K562 (cell line): ENCODE measurements around the gene PRR7. TPM values are rescaled to one million over a fixed set of nuclear protein-coding genes. Genes with fewer than 3 reads are reported as not detected.

Experiments used
- CBFB ChIP-seq: sonication (generic); formaldehyde crosslinking; IDR thresholded peaks from 2 replicates; pipeline ENCODE4 v1.4.0; 2020; ENCODE audit warnings: mild to moderate bottlenecking, missing genetic modification reagents
- HDAC1 ChIP-seq, 2 experiments: fragments of 450-650 bp; IDR thresholded peaks; 2 replicates each; pipeline ENCODE4 v1.6.1; 2016 to 2017; ENCODE audit warnings: inconsistent platforms in 1 of 2, mild to moderate bottlenecking in 1 of 2, moderate library complexity in 1 of 2
- MAFF ChIP-seq: IDR thresholded peaks from 2 replicates; pipeline ENCODE4 v1.6.1; 2012; ENCODE audit warnings: low read length, improper control_type of control experiment
- MAFG ChIP-seq: fragments of 450-650 bp; conservative IDR thresholded peaks from 2 replicates; pipeline ENCODE4 v1.6.1; 2016; ENCODE audit warnings: missing genetic modification characterization, missing compliant biosample characterization
- MECOM ChIP-seq: fragments of 250-450 bp; sonication (Bioruptor Pico); IDR thresholded peaks from 2 replicates; pipeline ENCODE4 v1.8.0; 2022; ENCODE audit warnings: inconsistent platforms
- MYC ChIP-seq, 2 experiments: fragments of 250-450 bp in 1 of 2; sonication (Bioruptor Pico) in 1 of 2; IDR thresholded peaks; 2 replicates each; pipeline versions ENCODE4 v1.5.1 to v1.6.1; 2012 to 2021; ENCODE audit warnings: low read depth in 2 of 2, borderline replicate concordance in 1 of 2, improper control_type of control experiment in 1 of 2, low read length in 1 of 2, mild to moderate bottlenecking in 1 of 2, moderate library complexity in 1 of 2
- NR1H2 ChIP-seq: sonication (generic); formaldehyde crosslinking; IDR thresholded peaks from 2 replicates; pipeline ENCODE4 v1.4.0; 2020; ENCODE audit warnings: mild to moderate bottlenecking, missing genetic modification reagents
- POLR2A ChIP-seq: fragments of 450-650 bp; conservative IDR thresholded peaks from 2 replicates; pipeline ENCODE4 v1.6.1; 2016
- POLR2G ChIP-seq: fragments of 200-400 bp; formaldehyde crosslinking; IDR thresholded peaks from 2 replicates; pipeline ENCODE4 v1.6.1; 2017; ENCODE audit warnings: low read depth, mild to moderate bottlenecking, antibody characterized with exemption, low read length, moderate library complexity
- RBFOX2 ChIP-seq: fragments of 200-400 bp; formaldehyde crosslinking; IDR thresholded peaks from 2 replicates; pipeline ENCODE4 v1.6.1; 2017; ENCODE audit warnings: low read depth, mild to moderate bottlenecking, low read length, moderate library complexity
- SP2 ChIP-seq: IDR thresholded peaks from 2 replicates; pipeline ENCODE4 v1.6.1; 2011; ENCODE audit warnings: mild to moderate bottlenecking, low read depth, low read length, moderate library complexity; ENCODE audit not compliant: poor library complexity, severe bottlenecking; ENCODE audit errors: extremely low read depth
- TEAD4 ChIP-seq, 2 experiments: sonication (generic) in 1 of 2; formaldehyde crosslinking in 1 of 2; IDR thresholded peaks; 2 replicates each; pipeline versions ENCODE4 v1.6.1 to v1.8.0; 2012 to 2022; ENCODE audit warnings: borderline replicate concordance in 1 of 2, inconsistent platforms in 1 of 2, low read length in 1 of 2, mild to moderate bottlenecking in 1 of 2, missing genetic modification reagents in 1 of 2
- TRIM28 ChIP-seq: fragments of 450-650 bp; IDR thresholded peaks from 2 replicates; pipeline ENCODE4 v1.6.1; 2017
- ZBTB7A ChIP-seq: IDR thresholded peaks from 2 replicates; pipeline ENCODE4 v1.6.1; 2011; ENCODE audit warnings: low read depth, mild to moderate bottlenecking, low read length, moderate library complexity, borderline replicate concordance; ENCODE audit not compliant: control insufficient read depth
- ZC3H4 ChIP-seq: sonication (generic); formaldehyde crosslinking; IDR thresholded peaks from 2 replicates; pipeline ENCODE4 v1.9.0; 2021; ENCODE audit warnings: missing genetic modification reagents, borderline replicate concordance
- ZNF561 ChIP-seq: fragments of 450-650 bp; formaldehyde crosslinking; conservative IDR thresholded peaks from 2 replicates; pipeline ENCODE4 v1.4.0; 2020; ENCODE audit warnings: mild to moderate bottlenecking, moderate library complexity
- polyA plus RNA-seq, 8 experiments: library from polyadenylated mRNA; depleted of rRNA in 4 of 8; stranded (reverse) in 5 of 8; unstranded in 3 of 8; fragments of >200 nt; fragmentation: Nextera tagmentation in 2 of 8; fragmentation: Illumina TruSeq in 1 of 8; extraction: Ambion mirVana in 2 of 8; extraction: Trizol in 1 of 8; gene quantifications; 2 replicates each; pipeline versions ENCODE4 v1.2.1 to v1.2.3, GENCODE V29; 2011 to 2014; ENCODE audit warnings: inconsistent platforms in 1 of 8, missing spikeins in 1 of 8
- total RNA-seq, 7 experiments: library from RNA; depleted of rRNA in 6 of 7; stranded (reverse); fragments of >200 nt in 6 of 7; fragmentation: Illumina TruSeq in 2 of 7; extraction: Trizol in 2 of 7; gene quantifications; 2 replicates each; pipeline versions ENCODE4 v1.2.1 to v1.2.3, GENCODE V29; 2011 to 2021; ENCODE audit warnings: low replicate concordance in 1 of 7
- TF ChIP-seq, protein P1 (sequence below), 3 experiments: fragments of 200-800 bp in 1 of 3; sonication (Bioruptor generic) in 1 of 3; sonication (generic) in 1 of 3; formaldehyde crosslinking in 1 of 3; IDR thresholded peaks; 2 replicates each; pipeline versions ENCODE4 v1.6.1 to v1.8.0; 2016 to 2022; ENCODE audit warnings: mild to moderate bottlenecking in 2 of 3, missing compliant biosample characterization in 2 of 3, missing genetic modification characterization in 2 of 3, missing genetic modification reagents in 1 of 3
- TF ChIP-seq, protein P2 (sequence below): fragments of 450-650 bp; IDR thresholded peaks from 2 replicates; pipeline ENCODE4 v1.6.1; 2016
- TF ChIP-seq, protein P3 (sequence below): sonication (generic); formaldehyde crosslinking; IDR thresholded peaks from 2 replicates; pipeline ENCODE4 v1.8.1; 2023; ENCODE audit warnings: mild to moderate bottlenecking, missing genetic modification reagents, moderate library complexity
- TF ChIP-seq, protein P4 (sequence below): IDR thresholded peaks from 2 replicates; pipeline ENCODE4 v1.6.1; 2011; ENCODE audit warnings: borderline replicate concordance, low read depth, mild to moderate bottlenecking, moderate library complexity, low read length; ENCODE audit not compliant: insufficient read depth, poor library complexity, severe bottlenecking

The PRR7 gene
- total and polyA plus RNA-seq, 9 of the 15 experiments (the other 6 are each of a cell fraction or from before 2014, with no cell fraction given): 0.80 to 11.3 (median 10.4) TPM; not detected in 4

DNA sequence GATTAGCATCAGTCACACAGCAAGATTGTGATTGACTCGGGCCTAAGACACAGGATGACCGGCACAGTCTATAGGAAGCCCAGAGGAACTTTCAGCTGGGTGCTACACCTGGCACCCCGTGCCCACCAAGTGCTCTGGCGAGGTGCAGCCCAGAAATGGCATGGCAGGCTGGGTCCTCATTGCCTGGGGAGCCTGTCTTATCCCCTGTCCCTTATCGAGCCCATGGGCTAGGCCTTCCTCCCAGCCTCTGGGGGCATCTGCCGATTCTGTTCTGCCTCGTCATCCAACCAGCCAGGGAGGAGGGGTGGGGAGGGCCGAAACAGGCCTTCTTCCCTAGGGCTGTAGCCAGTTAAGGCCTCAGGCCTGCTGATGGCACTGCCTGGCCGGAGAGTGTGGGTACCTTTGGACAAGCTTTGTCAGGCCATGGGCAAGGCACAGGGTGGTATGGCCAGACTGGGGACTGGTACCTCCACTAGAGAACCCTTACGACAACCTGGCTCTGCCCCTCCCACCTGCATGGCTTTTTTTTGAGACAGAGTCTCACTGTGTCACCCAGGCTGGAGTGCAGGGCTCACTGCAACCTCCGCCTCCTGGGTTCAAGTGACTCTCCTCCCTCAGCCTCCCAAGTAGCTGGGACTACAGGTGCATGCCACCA is 18.6 kb upstream of the PRR7 start (continued):
- TF ChIP-seq ZNF561 (CRISPR knock-in tag) (no peak), ZC3H4 (peak; percentile 79; the same call in 1 of the 2 replicates), TEAD4 (IDR thresholded peaks at IDR 0.05; ENCODE audit: low read length) (peak; percentile 4; the same call in 1 of the 2 replicates), TEAD4 (CRISPR knock-in tag; IDR thresholded peaks at IDR 0.05; ENCODE audit: borderline replicate concordance) (no peak), RBFOX2 (peak; percentile 63), HDAC1 (IDR thresholded peaks at IDR 0.05) (peak in 1 of 2 experiments; percentile 67; a peak in 2 of 4 replicates), CBFB (CRISPR knock-in tag) (0 out of 2 replicates have a peak, but pooled peaks have one; percentile 45), POLR2A (peak; percentile 31; the same call in 1 of the 2 replicates), SP2 (peak; percentile 17), POLR2G (peak; percentile 65), MAFG (tag) (peak; percentile 90), MYC (IDR thresholded peaks at IDR 0.05; ENCODE audit: low read depth, low read length) (peak; percentile 56), MYC (CRISPR knock-in tag; IDR thresholded peaks at IDR 0.05; ENCODE audit: borderline replicate concordance, low read depth) (no peak), ZBTB7A (peak; percentile 56; the same call in 1 of the 2 replicates), MECOM (CRISPR knock-in tag) (no peak), TRIM28 (no peak), NR1H2 (CRISPR knock-in tag) (0 out of 2 replicates have a peak, but pooled peaks have one; percentile 72), MAFF (peak; percentile 72)
- TF ChIP-seq, protein P1, sequence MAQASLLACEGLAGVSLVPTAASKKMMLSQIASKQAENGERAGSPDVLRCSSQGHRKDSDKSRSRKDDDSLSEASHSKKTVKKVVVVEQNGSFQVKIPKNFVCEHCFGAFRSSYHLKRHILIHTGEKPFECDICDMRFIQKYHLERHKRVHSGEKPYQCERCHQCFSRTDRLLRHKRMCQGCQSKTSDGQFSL (CRISPR knock-in tag; IDR thresholded peaks at IDR 0.05): 0 out of 2 replicates have a peak, but pooled peaks have one; percentile 37
- TF ChIP-seq, protein P1 (tag; IDR thresholded peaks at IDR 0.05): no peak
- TF ChIP-seq, protein P2, sequence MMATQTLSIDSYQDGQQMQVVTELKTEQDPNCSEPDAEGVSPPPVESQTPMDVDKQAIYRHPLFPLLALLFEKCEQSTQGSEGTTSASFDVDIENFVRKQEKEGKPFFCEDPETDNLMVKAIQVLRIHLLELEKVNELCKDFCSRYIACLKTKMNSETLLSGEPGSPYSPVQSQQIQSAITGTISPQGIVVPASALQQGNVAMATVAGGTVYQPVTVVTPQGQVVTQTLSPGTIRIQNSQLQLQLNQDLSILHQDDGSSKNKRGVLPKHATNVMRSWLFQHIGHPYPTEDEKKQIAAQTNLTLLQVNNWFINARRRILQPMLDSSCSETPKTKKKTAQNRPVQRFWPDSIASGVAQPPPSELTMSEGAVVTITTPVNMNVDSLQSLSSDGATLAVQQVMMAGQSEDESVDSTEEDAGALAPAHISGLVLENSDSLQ: peak; percentile 55; the same call in 1 of the 2 replicates
- TF ChIP-seq, protein P3, sequence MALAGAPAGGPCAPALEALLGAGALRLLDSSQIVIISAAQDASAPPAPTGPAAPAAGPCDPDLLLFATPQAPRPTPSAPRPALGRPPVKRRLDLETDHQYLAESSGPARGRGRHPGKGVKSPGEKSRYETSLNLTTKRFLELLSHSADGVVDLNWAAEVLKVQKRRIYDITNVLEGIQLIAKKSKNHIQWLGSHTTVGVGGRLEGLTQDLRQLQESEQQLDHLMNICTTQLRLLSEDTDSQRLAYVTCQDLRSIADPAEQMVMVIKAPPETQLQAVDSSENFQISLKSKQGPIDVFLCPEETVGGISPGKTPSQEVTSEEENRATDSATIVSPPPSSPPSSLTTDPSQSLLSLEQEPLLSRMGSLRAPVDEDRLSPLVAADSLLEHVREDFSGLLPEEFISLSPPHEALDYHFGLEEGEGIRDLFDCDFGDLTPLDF (CRISPR knock-in tag): no peak
- TF ChIP-seq, protein P4, sequence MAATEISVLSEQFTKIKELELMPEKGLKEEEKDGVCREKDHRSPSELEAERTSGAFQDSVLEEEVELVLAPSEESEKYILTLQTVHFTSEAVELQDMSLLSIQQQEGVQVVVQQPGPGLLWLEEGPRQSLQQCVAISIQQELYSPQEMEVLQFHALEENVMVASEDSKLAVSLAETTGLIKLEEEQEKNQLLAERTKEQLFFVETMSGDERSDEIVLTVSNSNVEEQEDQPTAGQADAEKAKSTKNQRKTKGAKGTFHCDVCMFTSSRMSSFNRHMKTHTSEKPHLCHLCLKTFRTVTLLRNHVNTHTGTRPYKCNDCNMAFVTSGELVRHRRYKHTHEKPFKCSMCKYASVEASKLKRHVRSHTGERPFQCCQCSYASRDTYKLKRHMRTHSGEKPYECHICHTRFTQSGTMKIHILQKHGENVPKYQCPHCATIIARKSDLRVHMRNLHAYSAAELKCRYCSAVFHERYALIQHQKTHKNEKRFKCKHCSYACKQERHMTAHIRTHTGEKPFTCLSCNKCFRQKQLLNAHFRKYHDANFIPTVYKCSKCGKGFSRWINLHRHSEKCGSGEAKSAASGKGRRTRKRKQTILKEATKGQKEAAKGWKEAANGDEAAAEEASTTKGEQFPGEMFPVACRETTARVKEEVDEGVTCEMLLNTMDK: peak; percentile 50
